ENCODE data around the gene ACTRT2.

ACTRT2 gene

DNA sequence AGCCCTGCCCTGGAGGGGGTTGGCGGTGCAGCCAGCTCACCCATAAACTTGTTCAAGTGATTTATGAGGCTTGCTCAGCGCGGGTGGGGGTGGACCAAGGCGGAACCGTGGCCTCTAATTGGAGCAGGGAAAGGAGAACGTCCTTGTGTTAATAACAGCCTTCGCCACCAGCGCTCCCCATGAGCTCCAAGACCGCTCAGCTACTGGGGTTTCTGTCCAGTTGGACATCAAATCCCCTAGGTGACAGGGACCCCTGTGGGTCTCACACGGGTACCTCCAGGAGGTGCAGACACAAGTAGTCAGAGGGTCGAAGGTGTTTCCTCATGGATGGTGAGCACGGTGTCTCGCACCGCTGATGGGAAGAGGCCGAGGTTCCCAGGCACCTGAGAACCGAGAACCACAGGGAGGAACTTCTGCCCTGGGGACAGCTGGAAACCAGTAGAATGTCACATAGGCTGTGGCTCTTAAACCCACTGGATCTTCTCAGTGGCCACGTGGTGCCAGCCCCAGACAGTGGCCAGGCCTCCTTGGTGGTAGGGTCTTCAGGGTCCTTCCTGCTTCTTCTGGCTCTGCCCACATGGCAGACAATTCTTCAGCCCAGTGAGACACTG lies 3.7 kb upstream of the ACTRT2 start:
- DNase-seq (ENCODE audit: low read depth, low spot score), result no peak
- POLR2A ChIA-PET, result no interaction called here
- CTCF ChIA-PET, result no interaction called here
- no peak overlapping the region for H3K4me3 ChIP-seq (ENCODE audit: low read depth, low read length)
- TF ChIP-seq, protein P1, sequence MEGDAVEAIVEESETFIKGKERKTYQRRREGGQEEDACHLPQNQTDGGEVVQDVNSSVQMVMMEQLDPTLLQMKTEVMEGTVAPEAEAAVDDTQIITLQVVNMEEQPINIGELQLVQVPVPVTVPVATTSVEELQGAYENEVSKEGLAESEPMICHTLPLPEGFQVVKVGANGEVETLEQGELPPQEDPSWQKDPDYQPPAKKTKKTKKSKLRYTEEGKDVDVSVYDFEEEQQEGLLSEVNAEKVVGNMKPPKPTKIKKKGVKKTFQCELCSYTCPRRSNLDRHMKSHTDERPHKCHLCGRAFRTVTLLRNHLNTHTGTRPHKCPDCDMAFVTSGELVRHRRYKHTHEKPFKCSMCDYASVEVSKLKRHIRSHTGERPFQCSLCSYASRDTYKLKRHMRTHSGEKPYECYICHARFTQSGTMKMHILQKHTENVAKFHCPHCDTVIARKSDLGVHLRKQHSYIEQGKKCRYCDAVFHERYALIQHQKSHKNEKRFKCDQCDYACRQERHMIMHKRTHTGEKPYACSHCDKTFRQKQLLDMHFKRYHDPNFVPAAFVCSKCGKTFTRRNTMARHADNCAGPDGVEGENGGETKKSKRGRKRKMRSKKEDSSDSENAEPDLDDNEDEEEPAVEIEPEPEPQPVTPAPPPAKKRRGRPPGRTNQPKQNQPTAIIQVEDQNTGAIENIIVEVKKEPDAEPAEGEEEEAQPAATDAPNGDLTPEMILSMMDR (IDR thresholded peaks at IDR 0.05; ENCODE audit: insufficient read depth, low read length, missing control alignments), result no peak

DNA sequence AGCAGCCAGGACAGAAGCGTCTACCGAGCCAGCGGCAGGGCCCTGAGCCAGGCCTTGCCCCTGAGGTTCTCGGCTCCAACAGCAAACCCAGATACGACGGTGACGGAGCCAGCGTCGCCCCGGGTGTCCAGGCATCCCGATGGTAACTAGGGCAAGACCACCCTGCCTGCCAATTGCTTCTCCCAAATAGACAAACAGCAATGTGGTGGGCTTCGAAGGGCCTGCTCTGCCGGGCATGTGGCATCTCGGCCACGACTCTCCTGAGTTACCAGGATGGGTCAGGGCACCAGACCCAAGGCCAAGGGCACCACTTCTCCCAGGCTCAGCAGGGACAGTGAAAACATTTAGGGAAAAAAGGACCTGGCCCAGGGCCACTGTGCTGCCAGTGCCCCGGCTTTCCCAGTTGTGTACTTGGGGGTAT lies 3.2 kb upstream of the ACTRT2 start:
- TF ChIP-seq, protein P1 (IDR thresholded peaks at IDR 0.05; ENCODE audit: insufficient read depth, low read length, missing control alignments), result no peak
- ChIA-PET CTCF (no interaction called here), POLR2A (no interaction called here)
- H3K4me3 ChIP-seq (ENCODE audit: low read depth, low read length), result no peak overlapping the region
- DNase-seq (ENCODE audit: low read depth, low spot score), result no peak

DNA sequence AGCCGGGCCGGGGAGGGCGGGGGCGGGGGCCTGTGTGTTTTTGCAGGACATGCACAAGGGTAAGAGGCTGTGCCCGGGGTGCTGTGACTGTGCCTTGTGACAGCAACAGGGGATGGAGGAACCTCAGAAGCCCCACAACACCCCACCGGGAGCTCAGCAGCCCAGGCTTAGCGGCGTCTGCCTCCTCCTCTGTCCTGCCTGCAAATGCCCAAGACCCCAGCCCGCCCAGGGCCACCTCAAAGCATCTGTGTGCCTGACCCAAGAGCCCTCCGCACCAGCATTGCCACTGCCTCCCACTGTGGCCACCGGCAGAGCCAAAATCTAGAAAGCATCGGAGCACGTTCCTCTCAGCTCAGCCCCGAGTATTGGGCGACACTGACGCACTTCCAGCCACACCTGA lies 2.7 kb upstream of the ACTRT2 start:
- TF ChIP-seq, protein P1 (IDR thresholded peaks at IDR 0.05; ENCODE audit: insufficient read depth, low read length, missing control alignments), result no peak
- POLR2A ChIA-PET, result no interaction called here

DNA sequence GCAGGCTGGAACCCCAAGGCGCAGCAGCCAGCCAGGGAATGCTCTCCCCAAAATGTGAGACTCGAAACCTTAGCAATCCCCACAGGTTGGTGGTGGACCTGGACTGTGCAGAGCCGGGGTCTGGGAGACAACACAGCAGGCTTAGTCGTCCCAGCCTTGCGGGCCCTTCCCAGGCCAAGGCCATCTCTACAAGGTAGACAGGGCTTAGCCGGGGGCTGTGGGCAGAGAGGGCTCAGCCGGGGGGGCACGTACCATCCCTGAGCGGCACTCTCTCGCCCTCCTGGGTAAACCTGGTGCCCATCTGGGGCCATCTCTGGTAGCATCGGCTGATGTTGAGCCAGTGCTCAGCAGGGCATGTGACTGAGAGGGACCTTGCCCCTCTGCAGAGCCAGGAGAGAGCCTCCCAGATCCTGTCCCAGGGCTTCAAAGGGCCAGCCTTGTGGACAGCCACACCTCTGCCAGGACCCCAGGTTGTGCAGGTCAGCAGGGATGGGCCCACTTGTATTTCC lies 2.2 kb upstream of the ACTRT2 start:
- ChIA-PET CTCF (no interaction called here), POLR2A (no interaction called here)
- no peak overlapping the region for H3K4me3 ChIP-seq (ENCODE audit: low read depth, low read length)
- TF ChIP-seq, protein P1 (IDR thresholded peaks at IDR 0.05; ENCODE audit: insufficient read depth, low read length, missing control alignments), result no peak
- no peak for DNase-seq (ENCODE audit: low read depth, low spot score)

More for the DNA sequence above, 2.7 kb upstream of the ACTRT2 start:
- CTCF ChIA-PET, result no interaction called here
- DNase-seq (ENCODE audit: low read depth, low spot score), result no peak
- no peak overlapping the region for H3K4me3 ChIP-seq (ENCODE audit: low read depth, low read length)

DNA sequence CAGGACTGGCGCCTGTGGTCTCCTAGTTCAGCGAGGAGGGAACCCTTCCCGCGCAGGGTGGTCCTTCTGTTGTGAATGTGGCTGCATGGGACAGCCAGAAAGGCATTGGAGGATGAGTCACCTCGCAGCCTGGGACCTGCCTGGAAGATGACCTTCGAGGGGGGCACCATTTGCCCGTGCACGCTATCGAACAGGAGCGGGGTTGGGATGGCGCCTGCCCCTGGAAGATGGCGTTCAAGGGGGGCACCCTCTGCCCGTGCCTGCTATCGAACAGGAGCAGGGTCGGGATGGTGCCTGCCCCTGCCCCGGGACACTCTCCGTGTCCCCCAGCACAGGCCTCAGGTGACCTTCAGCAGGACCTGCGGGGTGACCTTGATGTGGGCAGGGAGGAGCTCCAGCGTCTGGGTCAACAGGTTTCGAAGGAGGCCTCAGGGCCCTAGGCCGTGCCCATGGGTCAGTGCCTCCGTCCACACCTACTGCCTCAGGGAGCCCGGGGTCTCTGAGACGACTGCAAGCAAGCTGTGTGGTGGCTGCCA lies 1.7 kb upstream of the ACTRT2 start:
- no peak overlapping the region for H3K4me3 ChIP-seq (ENCODE audit: low read depth, low read length)
- TF ChIP-seq, protein P1 (IDR thresholded peaks at IDR 0.05; ENCODE audit: insufficient read depth, low read length, missing control alignments), result no peak
- POLR2A ChIA-PET, result no interaction called here
- CTCF ChIA-PET, result no interaction called here
- DNase-seq (ENCODE audit: low read depth, low spot score), result no peak

DNA sequence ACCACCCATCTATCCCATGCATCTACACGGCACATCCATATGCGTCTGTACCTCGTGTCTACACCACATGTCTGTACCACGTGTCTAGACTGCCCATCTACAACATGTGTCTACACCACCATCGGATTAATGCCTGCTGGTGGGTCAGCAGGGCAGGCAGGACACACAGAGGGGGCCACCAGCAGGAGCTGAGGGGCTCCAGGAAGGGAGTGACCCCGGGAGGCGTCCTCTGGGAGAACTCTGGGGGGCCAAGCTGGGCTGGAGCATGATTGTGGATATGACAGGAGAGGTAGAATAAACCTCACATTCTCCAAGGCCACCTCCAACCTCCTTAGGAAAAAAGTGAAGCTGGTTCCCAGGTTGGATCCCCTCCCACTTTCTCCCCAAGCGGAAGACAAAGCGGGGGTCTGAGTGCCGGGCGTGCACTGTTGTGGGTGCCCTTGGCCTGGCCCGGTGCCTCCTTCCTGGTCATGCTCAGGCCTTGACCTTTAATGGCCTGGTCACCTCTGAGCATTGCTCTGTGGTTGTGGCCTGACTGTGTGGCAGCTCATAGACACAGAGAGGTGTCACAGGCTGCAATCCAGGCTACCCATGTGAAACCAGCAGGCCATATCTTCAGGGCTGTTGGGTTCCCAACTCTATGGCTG lies 881 bp upstream of the ACTRT2 start:
- CTCF ChIA-PET, result no interaction called here
- no peak for DNase-seq (ENCODE audit: low read depth, low spot score)
- POLR2A ChIA-PET, result no interaction called here

More for the DNA sequence above, 881 bp upstream of the ACTRT2 start:
- H3K4me3 ChIP-seq (ENCODE audit: low read depth, low read length), result no peak overlapping the region
- TF ChIP-seq, protein P1 (IDR thresholded peaks at IDR 0.05; ENCODE audit: insufficient read depth, low read length, missing control alignments), result no peak
